OCI-LY3 (cell line): ENCODE data around the gene CFAP99.

Experiments
- EZH2phosphoT487 ChIP-seq: fragments of 200-600 bp; shearing (Covaris generic); IDR thresholded peaks from 2 replicates; pipeline ENCODE4 v1.6.1; 2018; ENCODE audit warnings: antibody characterized with exemption, mixed run types, low read depth
- TF ChIP-seq, protein P1 (sequence below): fragments of 200-600, 300-600 bp; sonication (generic); IDR thresholded peaks from 2 replicates; pipeline ENCODE4 v1.5.1; 2014; ENCODE audit warnings: antibody characterized with exemption, low read length, low read depth

DNA sequence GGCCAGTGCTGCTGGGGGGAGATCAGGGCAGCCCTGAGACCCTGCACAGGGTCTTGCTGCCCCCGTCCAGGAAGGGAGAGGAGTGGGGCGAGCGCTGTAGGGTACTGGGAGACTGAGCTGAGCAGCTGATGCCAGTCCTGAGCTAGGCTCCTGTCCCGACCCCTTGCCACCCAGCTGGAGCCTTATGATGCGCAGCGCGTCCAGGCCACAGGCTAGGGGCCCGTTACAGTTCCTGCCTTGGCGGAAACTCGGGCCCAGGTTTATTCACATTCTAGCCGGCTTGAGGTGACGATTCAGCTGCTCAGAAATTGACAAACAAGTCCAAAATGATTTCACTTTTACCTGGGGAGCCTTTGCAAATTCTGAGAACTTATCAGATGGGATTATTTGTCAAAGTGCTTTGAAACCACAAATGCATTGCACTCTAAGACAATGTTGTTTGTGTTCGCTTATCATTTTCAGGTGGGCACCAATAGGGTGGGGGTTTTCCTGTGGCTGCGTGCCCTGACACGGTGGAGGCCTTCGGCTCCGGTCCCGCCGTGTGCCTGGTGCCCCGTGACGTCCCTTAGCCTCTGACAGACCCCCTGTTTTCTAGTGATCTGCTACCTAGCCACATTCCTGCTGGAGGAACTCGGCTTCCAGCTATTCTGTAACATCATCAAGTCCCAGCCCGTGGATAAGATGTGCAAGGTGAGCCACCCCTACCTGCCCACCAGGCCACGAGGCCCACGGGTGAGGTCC, 18.9 kb downstream of the CFAP99 start:
- TF ChIP-seq, protein P1, sequence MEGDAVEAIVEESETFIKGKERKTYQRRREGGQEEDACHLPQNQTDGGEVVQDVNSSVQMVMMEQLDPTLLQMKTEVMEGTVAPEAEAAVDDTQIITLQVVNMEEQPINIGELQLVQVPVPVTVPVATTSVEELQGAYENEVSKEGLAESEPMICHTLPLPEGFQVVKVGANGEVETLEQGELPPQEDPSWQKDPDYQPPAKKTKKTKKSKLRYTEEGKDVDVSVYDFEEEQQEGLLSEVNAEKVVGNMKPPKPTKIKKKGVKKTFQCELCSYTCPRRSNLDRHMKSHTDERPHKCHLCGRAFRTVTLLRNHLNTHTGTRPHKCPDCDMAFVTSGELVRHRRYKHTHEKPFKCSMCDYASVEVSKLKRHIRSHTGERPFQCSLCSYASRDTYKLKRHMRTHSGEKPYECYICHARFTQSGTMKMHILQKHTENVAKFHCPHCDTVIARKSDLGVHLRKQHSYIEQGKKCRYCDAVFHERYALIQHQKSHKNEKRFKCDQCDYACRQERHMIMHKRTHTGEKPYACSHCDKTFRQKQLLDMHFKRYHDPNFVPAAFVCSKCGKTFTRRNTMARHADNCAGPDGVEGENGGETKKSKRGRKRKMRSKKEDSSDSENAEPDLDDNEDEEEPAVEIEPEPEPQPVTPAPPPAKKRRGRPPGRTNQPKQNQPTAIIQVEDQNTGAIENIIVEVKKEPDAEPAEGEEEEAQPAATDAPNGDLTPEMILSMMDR: no peak
- TF ChIP-seq EZH2phosphoT487: no peak
